Activated T-helper 1 cell treated with anti-CD3 and anti-CD28 coated beads, Interleukin-12 subunit alpha, Interleukin-12 subunit beta, Interleukin-2, Interleukin-4 antibody, amounts not matched to agents 30 ng/mL and 10 ng/mL and 1 ng/mL, durations not matched to agents 14 hours and 24 hours and 36 hours (primary cell): ENCODE data around the gene SH2D6. TPM values are rescaled to one million over a fixed set of nuclear protein-coding genes. Genes with fewer than 3 reads are reported as not detected.

Experiments used
- DNase-seq: peaks from one replicate; pipeline ENCODE4 v3.0.0; 2021; ENCODE audit warnings: low spot score
- H3K27ac Mint-ChIP-seq: one replicate; pipeline ENCODE4 v1.8.0; 2021; ENCODE audit warnings: mild to moderate bottlenecking, mixed read lengths
- H3K27me3 Mint-ChIP-seq: one replicate; pipeline ENCODE4 v1.8.0; 2022; ENCODE audit warnings: mild to moderate bottlenecking, moderate library complexity, mixed read lengths; ENCODE audit not compliant: insufficient read depth
- H3K36me3 Mint-ChIP-seq: one replicate; pipeline ENCODE4 v1.8.0; 2021; ENCODE audit warnings: low read depth, mixed read lengths
- H3K4me1 Mint-ChIP-seq: one replicate; pipeline ENCODE4 v1.8.0; 2021; ENCODE audit warnings: low read depth, mixed read lengths
- H3K4me3 Mint-ChIP-seq: one replicate; pipeline ENCODE4 v1.8.0; 2021; ENCODE audit warnings: mild to moderate bottlenecking, moderate library complexity, mixed read lengths
- H3K9me3 Mint-ChIP-seq: one replicate; pipeline ENCODE4 v1.8.0; 2021; ENCODE audit warnings: mixed read lengths
- intact Hi-C: fragments of 100-400 bp; cut with micrococcal nuclease; formaldehyde crosslinking; loops from one replicate; pipeline ENCODE4 v1.15.1; 2024
- total RNA-seq: library from RNA; stranded (reverse); gene quantifications from 2 replicates; pipeline ENCODE4 v1.2.3, GENCODE V29; 2022

Gene SH2D6
- total RNA-seq, 1 donor from 2014 or later: 0.70 TPM

DNA sequence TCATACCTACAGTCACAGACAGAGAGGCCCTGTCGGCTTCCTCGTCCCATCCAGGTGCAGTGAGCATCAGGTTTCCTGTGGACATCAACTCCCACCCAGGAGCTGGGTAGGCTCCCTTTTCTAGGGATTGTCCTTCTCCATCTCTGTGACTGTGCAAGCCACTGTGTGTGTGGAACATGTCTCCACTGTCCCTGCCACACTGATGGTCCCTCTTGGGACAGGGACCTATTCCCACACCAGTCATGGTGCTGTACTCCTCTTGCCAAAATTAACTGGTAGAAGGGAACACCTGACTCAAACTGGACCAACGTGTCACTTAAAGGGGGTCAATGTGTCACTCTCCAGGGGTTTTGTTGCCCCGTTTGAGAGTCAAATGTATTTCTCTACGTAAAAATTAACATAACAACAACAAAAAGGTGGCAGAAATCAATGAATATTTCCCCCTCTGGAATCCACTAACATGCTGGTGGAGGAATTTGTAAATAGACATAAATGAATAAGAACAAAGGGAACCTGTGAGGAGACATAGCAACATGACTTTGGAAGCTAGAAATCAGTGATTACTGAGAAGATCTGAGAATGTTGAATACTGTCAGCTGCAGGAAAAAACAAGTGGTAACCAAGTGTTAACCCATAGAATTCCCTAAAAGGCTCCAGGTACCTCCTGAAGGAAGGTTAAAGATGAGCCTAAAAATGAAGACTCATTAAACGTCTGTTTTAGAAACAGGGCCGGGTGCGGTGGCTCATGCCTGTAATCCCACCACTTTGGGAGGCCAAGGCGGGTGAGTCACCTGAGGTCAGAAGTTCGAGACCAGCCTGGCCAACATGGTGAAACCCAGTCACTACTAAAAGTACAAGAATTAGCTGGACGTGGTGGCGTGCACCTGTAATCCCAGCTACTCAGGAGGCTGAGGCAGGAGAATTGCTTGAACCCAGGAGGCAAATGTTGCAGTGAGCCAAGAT is 40.4 kb downstream of the SH2D6 start:
- Mint-ChIP-seq H3K27me3 (peaks cover 12% of the 10 kb centered on the region), H3K9me3 (no peaks in the 10 kb centered on the region), H3K27ac (no peak overlapping the region), H3K36me3 (no peaks in the 10 kb centered on the region), H3K4me1 (no peaks in the 10 kb centered on the region), H3K4me3 (no peak overlapping the region)
- intact Hi-C loops: no loop called here
- DNase-seq: no peak

GRCh38 chr2:85459771-85460170 is 41.3 kb downstream of the SH2D6 start:
- no peaks in the 10 kb centered on the region for H3K36me3 Mint-ChIP-seq
- H3K4me3 Mint-ChIP-seq: no peak overlapping the region
- no peak overlapping the region for H3K27ac Mint-ChIP-seq
- intact Hi-C loops: no loop called here
- DNase-seq: no peak
- H3K9me3 Mint-ChIP-seq: no peaks in the 10 kb centered on the region
- H3K4me1 Mint-ChIP-seq: no peaks in the 10 kb centered on the region
- H3K27me3 Mint-ChIP-seq: peaks cover 12% of the 10 kb centered on the region

DNA sequence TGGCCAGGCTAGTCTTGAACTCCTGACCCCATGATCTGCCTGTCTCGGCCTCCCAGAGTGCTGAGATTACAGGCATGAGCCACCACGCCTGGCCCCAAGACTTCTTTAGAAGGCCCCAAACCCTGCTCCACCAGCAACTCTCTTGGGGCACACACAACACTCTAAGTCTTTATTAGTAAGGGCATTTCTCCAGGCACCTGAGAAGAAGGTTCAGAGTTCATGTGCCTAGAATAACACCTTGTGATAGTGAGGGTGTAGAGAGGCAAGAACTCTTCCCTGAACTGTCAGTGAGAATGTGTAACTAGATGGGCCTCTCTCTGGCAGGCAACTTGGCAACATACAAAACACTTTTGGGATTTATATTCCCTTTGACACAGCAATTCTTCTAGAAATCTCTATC is 43.8 kb downstream of the SH2D6 start:
- Mint-ChIP-seq H3K36me3 (no peaks in the 10 kb centered on the region), H3K9me3 (no peaks in the 10 kb centered on the region), H3K27me3 (peaks cover 9% of the 10 kb centered on the region), H3K4me1 (no peaks in the 10 kb centered on the region), H3K27ac (no peak overlapping the region), H3K4me3 (no peak overlapping the region)
- intact Hi-C loops: no loop called here
- no peak for DNase-seq

DNA sequence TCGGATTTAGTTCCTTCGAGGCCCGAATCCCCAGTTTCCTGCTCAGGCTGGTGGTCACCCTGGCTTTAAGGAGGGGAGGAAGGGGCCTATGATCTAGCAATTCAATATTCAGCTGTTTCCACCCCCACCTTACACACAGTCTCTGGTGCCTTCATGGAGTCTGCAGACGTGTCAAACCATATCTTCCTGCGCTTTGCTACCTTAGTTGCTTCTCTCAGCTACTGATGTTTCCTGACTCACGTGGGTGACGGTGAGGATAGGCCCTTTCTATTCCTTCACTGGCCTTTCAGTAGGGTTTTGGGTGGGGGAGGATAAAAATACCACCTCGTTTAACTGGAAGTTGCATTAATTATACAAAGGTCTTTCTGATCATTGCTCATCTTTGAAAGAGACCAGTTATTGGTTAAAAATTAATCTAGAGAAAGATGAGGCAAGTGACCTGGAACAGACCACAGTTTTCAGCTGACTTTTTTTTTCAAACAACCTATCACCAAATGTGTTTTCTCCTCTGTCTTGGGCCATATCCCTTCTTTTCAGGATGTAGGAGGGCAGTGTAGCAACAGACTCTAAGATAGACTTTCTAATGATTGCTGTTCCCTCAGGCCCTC is 49.7 kb downstream of the SH2D6 start:
- H3K36me3 Mint-ChIP-seq: no peaks in the 10 kb centered on the region
- no peaks in the 10 kb centered on the region for H3K4me1 Mint-ChIP-seq
- H3K4me3 Mint-ChIP-seq: no peak overlapping the region
- DNase-seq: no peak
- intact Hi-C loops: no loop called here
- no peak overlapping the region for H3K27ac Mint-ChIP-seq
- H3K27me3 Mint-ChIP-seq: peaks cover 3% of the 10 kb centered on the region
- no peaks in the 10 kb centered on the region for H3K9me3 Mint-ChIP-seq

DNA sequence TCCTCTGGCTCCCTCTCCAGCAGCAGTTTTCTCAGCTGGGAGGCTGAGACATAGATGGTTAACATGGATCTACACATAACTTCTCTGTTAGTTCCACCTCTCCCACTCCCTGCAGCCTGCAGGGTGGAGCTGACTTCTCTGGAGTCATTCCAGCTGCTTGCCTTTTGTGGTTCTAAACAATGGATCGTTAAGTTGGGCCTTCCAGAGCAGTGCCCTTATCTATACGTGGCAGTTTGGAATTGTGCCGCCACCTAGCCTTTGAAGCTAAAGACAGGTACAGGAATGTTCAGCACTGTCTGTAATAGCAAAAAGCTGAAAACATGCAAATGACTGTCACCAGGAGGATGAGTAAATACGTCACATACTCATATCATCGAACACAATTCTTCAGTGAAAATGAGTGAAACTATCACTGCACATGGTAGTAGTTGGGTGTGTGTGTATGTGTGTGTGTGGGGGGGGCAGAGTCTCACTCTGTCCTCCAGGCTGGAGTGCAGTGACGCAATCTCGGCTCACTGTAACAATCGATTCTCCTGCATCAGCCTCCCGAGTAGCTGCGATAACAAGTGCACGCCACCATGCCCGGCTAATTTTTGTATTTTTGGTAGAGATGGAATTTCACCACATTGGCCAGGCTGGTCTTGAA is 50.3 kb downstream of the SH2D6 start:
- no peaks in the 10 kb centered on the region for H3K4me1 Mint-ChIP-seq
- intact Hi-C loops: no loop called here
- no peak overlapping the region for H3K4me3 Mint-ChIP-seq
- H3K9me3 Mint-ChIP-seq: no peaks in the 10 kb centered on the region
- no peak for DNase-seq
- H3K27ac Mint-ChIP-seq: no peak overlapping the region
- H3K36me3 Mint-ChIP-seq: no peaks in the 10 kb centered on the region
- peaks cover 3% of the 10 kb centered on the region for H3K27me3 Mint-ChIP-seq

DNA sequence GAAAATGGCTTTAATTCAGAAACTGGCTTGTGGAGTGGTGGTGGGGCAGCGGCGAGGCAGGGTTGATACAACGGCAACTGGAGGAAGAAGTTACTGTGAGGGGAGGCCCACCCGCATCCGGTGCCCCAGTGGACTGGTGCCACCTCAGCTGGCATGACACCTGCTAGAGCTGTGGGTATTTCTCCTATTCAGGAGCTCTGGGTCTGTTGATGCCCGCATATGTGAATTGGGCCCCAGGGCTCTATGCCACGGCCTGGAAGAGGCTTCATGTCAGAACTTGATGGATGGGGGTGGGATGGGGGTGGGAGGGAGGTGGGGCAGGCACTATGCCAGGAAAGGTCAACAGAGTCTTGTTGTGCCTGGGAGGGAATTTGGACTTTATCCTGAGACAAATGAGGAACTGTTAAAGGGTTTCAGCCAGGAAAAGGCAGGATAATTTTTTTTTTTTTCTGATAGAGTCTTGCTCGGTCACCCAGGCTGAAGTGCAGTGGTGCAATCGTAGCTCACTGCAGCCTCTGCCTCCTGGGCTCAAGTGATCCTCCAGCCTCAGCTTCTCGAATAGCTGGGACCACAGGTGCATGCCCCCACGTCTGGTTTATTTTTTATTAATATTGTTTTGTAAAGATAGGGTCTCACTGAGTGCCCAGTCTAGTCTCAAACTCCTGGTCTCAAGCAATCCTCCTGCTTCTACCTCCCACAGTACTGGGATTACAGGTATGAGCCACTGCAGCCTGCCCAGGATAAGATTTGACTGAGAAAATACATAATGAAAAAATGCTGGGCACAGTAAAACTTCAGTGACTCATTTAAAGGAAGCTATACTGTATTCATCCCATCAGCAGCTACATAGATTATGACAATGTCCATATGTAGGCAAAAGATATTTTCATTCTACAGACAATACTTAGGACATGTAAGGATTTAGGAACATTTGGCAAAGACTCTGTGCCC is 52.6 kb downstream of the SH2D6 start:
- no peaks in the 10 kb centered on the region for H3K36me3 Mint-ChIP-seq
- intact Hi-C loops: no loop called here
- no peak for DNase-seq
- H3K27ac Mint-ChIP-seq: no peak overlapping the region
- H3K9me3 Mint-ChIP-seq: no peaks in the 10 kb centered on the region
- H3K27me3 Mint-ChIP-seq: peaks cover 4% of the 10 kb centered on the region
- H3K4me3 Mint-ChIP-seq: no peak overlapping the region
- H3K4me1 Mint-ChIP-seq: no peaks in the 10 kb centered on the region

DNA sequence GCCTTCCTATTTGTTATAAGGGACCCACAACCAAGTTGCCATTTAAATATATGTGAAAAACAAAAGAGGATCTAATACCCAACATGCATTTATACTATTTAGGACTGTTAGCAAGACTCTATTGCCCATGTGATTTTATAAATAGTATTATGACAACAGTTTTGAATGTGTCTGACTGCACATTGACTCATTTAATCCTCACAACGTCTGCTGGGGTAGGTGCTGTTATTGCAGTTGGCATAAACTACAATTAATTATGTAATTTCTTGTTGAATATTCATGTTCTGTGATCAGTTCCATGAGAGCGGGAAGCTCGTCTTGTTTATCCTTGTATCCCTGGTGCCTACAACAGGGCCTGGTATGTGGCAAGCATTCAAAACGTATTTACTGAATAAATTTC is 53.7 kb downstream of the SH2D6 start:
- intact Hi-C loops: no loop called here
- DNase-seq: no peak
- no peak overlapping the region for H3K4me3 Mint-ChIP-seq
- H3K27ac Mint-ChIP-seq: no peak overlapping the region
- no peaks in the 10 kb centered on the region for H3K4me1 Mint-ChIP-seq
- peaks cover 2% of the 10 kb centered on the region for H3K27me3 Mint-ChIP-seq
- H3K36me3 Mint-ChIP-seq: no peaks in the 10 kb centered on the region
- H3K9me3 Mint-ChIP-seq: no peaks in the 10 kb centered on the region

- no peak for DNase-seq
- Mint-ChIP-seq H3K36me3 (no peaks in the 10 kb centered on the region), H3K9me3 (no peaks in the 10 kb centered on the region), H3K27ac (no peak overlapping the region), H3K4me1 (no peaks in the 10 kb centered on the region), H3K4me3 (no peak overlapping the region), H3K27me3 (peaks cover 4% of the 10 kb centered on the region)
- intact Hi-C loops: no loop called here
Observed at GRCh38 chr2:85475799-85476490, 57.4 kb downstream of the SH2D6 start.

GRCh38 chr2:85476624-85477023 is 58.1 kb downstream of the SH2D6 start:
- Mint-ChIP-seq H3K27me3 (peaks cover 4% of the 10 kb centered on the region), H3K9me3 (no peaks in the 10 kb centered on the region), H3K36me3 (peaks cover 1% of the 10 kb centered on the region), H3K4me3 (no peak overlapping the region), H3K4me1 (no peaks in the 10 kb centered on the region), H3K27ac (no peak overlapping the region)
- no peak for DNase-seq
- intact Hi-C loops: no loop called here

- H3K27ac Mint-ChIP-seq: no peak overlapping the region
- DNase-seq: no peak
- H3K9me3 Mint-ChIP-seq: no peaks in the 10 kb centered on the region
- H3K4me3 Mint-ChIP-seq: no peak overlapping the region
- peaks cover 1% of the 10 kb centered on the region for H3K36me3 Mint-ChIP-seq
- intact Hi-C loops: no loop called here
- peaks cover 8% of the 10 kb centered on the region for H3K27me3 Mint-ChIP-seq
- H3K4me1 Mint-ChIP-seq: no peaks in the 10 kb centered on the region
Observed at GRCh38 chr2:85477884-85478283, 59.4 kb downstream of the SH2D6 start.

DNA sequence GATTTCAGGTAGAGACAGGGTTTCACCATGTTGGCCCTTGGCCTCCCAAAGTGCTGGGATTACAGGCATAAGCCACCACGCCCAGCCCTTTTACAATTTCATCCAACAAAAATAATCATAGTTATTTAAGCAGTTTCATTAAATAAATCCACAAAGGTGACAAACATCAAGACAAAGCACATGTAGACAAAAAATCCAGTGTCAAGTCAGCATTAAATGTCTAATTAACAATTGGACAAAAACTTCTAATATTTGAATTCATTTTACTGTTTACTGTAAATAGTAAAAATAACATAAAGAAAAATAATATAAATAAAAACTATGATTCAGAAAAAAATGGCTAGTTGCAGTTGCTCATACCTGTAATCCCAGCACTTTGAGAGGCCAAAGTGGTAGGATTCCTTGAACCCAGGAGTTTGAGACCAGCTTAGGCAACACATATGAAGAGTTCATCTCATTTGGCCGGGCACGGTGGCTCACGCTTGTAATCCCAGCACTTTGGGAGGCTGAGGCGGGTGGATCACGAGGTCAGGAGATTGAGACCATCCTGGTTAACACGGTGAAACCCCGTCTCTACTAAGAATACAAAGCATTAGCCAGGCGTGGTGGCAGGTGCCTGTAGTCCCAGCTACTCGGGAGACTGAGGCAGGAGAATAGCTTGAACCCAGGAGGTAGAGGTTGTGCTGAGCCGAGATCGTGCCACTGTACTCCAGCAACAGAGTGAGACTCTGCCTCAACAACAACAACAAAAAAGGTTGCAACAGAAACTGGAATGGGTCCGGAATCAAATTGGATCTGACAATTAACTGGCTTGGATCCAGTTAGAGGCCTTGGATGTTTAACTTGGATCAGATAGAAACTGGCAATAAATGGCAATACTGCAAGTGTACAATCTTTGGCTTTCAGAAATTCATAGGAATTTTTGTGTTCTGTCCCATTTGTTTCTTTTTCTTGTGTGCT is 63.6 kb downstream of the SH2D6 start:
- no peak overlapping the region for H3K27ac Mint-ChIP-seq
- intact Hi-C loops: no loop called here
- peaks cover 1% of the 10 kb centered on the region for H3K36me3 Mint-ChIP-seq
- H3K4me3 Mint-ChIP-seq: no peak overlapping the region
- H3K9me3 Mint-ChIP-seq: no peaks in the 10 kb centered on the region
- no peak for DNase-seq
- no peaks in the 10 kb centered on the region for H3K4me1 Mint-ChIP-seq
- peaks cover 8% of the 10 kb centered on the region for H3K27me3 Mint-ChIP-seq
